Measurements from ENCODE around the gene TMEM114. TPM values are rescaled to one million over a fixed set of nuclear protein-coding genes. Genes with fewer than 3 reads are reported as not detected.

TMEM114 gene
- total and polyA plus RNA-seq, 2 donors (not counting 1 experiment from before 2014, with no cell fraction given), result not detected

GRCh38 chr16:8579559-8579958, 10.8 kb downstream of the TMEM114 start:
- no peaks in the 10 kb centered on the region for H3K36me3 ChIP-seq (ENCODE audit: control insufficient read depth, insufficient read depth, low read length)
- no peaks in the 10 kb centered on the region for H3K79me2 ChIP-seq (ENCODE audit: control insufficient read depth, insufficient read depth, low read length)
- no peak overlapping the region for H3K4me2 ChIP-seq (ENCODE audit: extremely low read depth, insufficient read depth, low read length)
- H3K4me3 ChIP-seq (replicated peaks in 1 of 4; ENCODE audit: control extremely low read depth in 1 of 4, insufficient read depth in 1 of 4, low read depth in 3 of 4, low read length in 4 of 4), result no peak overlapping the region
- H3K9me3 ChIP-seq (ENCODE audit: control insufficient read depth, insufficient read depth, low read depth, low read length), result no peaks in the 10 kb centered on the region
- H4K20me1 ChIP-seq (ENCODE audit: control insufficient read depth, extremely low read depth, insufficient read depth, low read length), result no peaks in the 10 kb centered on the region
- H3K4me1 ChIP-seq (ENCODE audit: control insufficient read depth, extremely low read depth, insufficient read depth, low read length), result peaks cover 3% of the 10 kb centered on the region
- H2AFZ ChIP-seq (ENCODE audit: low read length), result no peak overlapping the region
- H3K27ac ChIP-seq (ENCODE audit: insufficient read depth, low read length), result no peak overlapping the region
- no peak overlapping the region for H3K9ac ChIP-seq (ENCODE audit: insufficient read depth, low read length)
- no peak for DNase-seq (ENCODE audit: low read depth in 2 of 2)
- peaks cover 4% of the 10 kb centered on the region for H3K27me3 ChIP-seq (ENCODE audit: control insufficient read depth, insufficient read depth, low read length)
- no peak for TF ChIP-seq CTCF (conservative IDR thresholded peaks at IDR 0.05 in 1 of 2, IDR thresholded peaks at IDR 0.05 in 1 of 2; ENCODE audit: low read depth in 1 of 2, low read length in 2 of 2)
- no peak for TF ChIP-seq EZH2 (IDR thresholded peaks at IDR 0.05; ENCODE audit: low read length, missing control alignments)

GRCh38 chr16:8577678-8578304, 12.5 kb downstream of the TMEM114 start:
- Histone ChIP-seq H3K4me1 (ENCODE audit: control insufficient read depth, extremely low read depth, insufficient read depth, low read length) (peaks cover under 1% of the 10 kb centered on the region), H3K27ac (ENCODE audit: insufficient read depth, low read length) (no peak overlapping the region), H4K20me1 (ENCODE audit: control insufficient read depth, extremely low read depth, insufficient read depth, low read length) (no peaks in the 10 kb centered on the region), H3K9ac (ENCODE audit: insufficient read depth, low read length) (no peak overlapping the region), H3K27me3 (ENCODE audit: control insufficient read depth, insufficient read depth, low read length) (peaks cover 4% of the 10 kb centered on the region), H3K36me3 (ENCODE audit: control insufficient read depth, insufficient read depth, low read length) (no peaks in the 10 kb centered on the region), H3K79me2 (ENCODE audit: control insufficient read depth, insufficient read depth, low read length) (no peaks in the 10 kb centered on the region), H3K4me3 (replicated peaks in 1 of 4; ENCODE audit: control extremely low read depth in 1 of 4, insufficient read depth in 1 of 4, low read depth in 3 of 4, low read length in 4 of 4) (no peak overlapping the region), H2AFZ (ENCODE audit: low read length) (no peak overlapping the region), H3K4me2 (ENCODE audit: extremely low read depth, insufficient read depth, low read length) (no peak overlapping the region), H3K9me3 (ENCODE audit: control insufficient read depth, insufficient read depth, low read depth, low read length) (no peaks in the 10 kb centered on the region)
- no peak for DNase-seq (ENCODE audit: low read depth in 2 of 2)
- no peak for TF ChIP-seq EZH2 (IDR thresholded peaks at IDR 0.05; ENCODE audit: low read length, missing control alignments)
- no peak for TF ChIP-seq CTCF (conservative IDR thresholded peaks at IDR 0.05 in 1 of 2, IDR thresholded peaks at IDR 0.05 in 1 of 2; ENCODE audit: low read depth in 1 of 2, low read length in 2 of 2)

GRCh38 chr16:8576141-8577004, 13.9 kb downstream of the TMEM114 start:
- DNase-seq (ENCODE audit: low read depth in 2 of 2), result no peak
- H3K27ac ChIP-seq (ENCODE audit: insufficient read depth, low read length), result no peak overlapping the region
- no peaks in the 10 kb centered on the region for H3K36me3 ChIP-seq (ENCODE audit: control insufficient read depth, insufficient read depth, low read length)
- TF ChIP-seq CTCF (conservative IDR thresholded peaks at IDR 0.05 in 1 of 2, IDR thresholded peaks at IDR 0.05 in 1 of 2; ENCODE audit: low read depth in 1 of 2, low read length in 2 of 2) (no peak), EZH2 (IDR thresholded peaks at IDR 0.05; ENCODE audit: low read length, missing control alignments) (no peak)
- H3K9me3 ChIP-seq (ENCODE audit: control insufficient read depth, insufficient read depth, low read depth, low read length), result no peaks in the 10 kb centered on the region
- no peak overlapping the region for H3K9ac ChIP-seq (ENCODE audit: insufficient read depth, low read length)
- no peak overlapping the region for H2AFZ ChIP-seq (ENCODE audit: low read length)
- no peaks in the 10 kb centered on the region for H3K4me1 ChIP-seq (ENCODE audit: control insufficient read depth, extremely low read depth, insufficient read depth, low read length)
- no peak overlapping the region for H3K4me3 ChIP-seq (replicated peaks in 1 of 4; ENCODE audit: control extremely low read depth in 1 of 4, insufficient read depth in 1 of 4, low read depth in 3 of 4, low read length in 4 of 4)
- H3K4me2 ChIP-seq (ENCODE audit: extremely low read depth, insufficient read depth, low read length), result no peak overlapping the region
- peaks cover 8% of the 10 kb centered on the region for H3K27me3 ChIP-seq (ENCODE audit: control insufficient read depth, insufficient read depth, low read length)
- H3K79me2 ChIP-seq (ENCODE audit: control insufficient read depth, insufficient read depth, low read length), result no peaks in the 10 kb centered on the region
- no peaks in the 10 kb centered on the region for H4K20me1 ChIP-seq (ENCODE audit: control insufficient read depth, extremely low read depth, insufficient read depth, low read length)

All from fibroblast of lung (primary cell).